Vagina (tissue), 2 donors: ENCODE measurements around the gene UTS2R.

Experiments used
- CTCF ChIP-seq, 3 experiments: fragments of 450-650 bp in 2 of 3; fragments of 200-600 bp in 1 of 3; sonication (generic) in 1 of 3; IDR thresholded peaks; one replicate each; pipeline ENCODE4 v1.5.1; 2017 to 2019; ENCODE audit warnings: antibody characterized with exemption in 3 of 3, mild to moderate bottlenecking in 2 of 3, moderate library complexity in 2 of 3
- POLR2A ChIP-seq, 2 donors: fragments of 450-650 bp; IDR thresholded peaks; one replicate each; pipeline ENCODE4 v1.6.1; 2017; ENCODE audit warnings: antibody characterized with exemption in 2 of 2, mild to moderate bottlenecking in 2 of 2, moderate library complexity in 2 of 2
- POLR2AphosphoS5 ChIP-seq, 2 donors: sonication (generic); formaldehyde crosslinking; IDR thresholded peaks; one replicate each; pipeline ENCODE4 v1.9.0; 2017; ENCODE audit warnings: antibody characterized with exemption in 2 of 2, mild to moderate bottlenecking in 2 of 2, low read depth in 1 of 2; ENCODE audit not compliant: insufficient read depth in 1 of 2

GRCh38 chr17:82419540-82419939 lies 48.0 kb downstream of the UTS2R start:
- TF ChIP-seq CTCF (IDR thresholded peaks at IDR 0.05) (no peak), POLR2A (IDR thresholded peaks at IDR 0.05) (no peak), POLR2AphosphoS5 (IDR thresholded peaks at IDR 0.05; ENCODE audit: insufficient read depth in 1 of 2, low read depth in 1 of 2) (no peak)
